ENCODE measurements around the gene ARAF.
"Not testable (repeated sequence)": the region's sequence is repeated elsewhere in the genome, so short reads cannot be mapped to it uniquely, and the experiment has no call there.

The ARAF gene

DNA sequence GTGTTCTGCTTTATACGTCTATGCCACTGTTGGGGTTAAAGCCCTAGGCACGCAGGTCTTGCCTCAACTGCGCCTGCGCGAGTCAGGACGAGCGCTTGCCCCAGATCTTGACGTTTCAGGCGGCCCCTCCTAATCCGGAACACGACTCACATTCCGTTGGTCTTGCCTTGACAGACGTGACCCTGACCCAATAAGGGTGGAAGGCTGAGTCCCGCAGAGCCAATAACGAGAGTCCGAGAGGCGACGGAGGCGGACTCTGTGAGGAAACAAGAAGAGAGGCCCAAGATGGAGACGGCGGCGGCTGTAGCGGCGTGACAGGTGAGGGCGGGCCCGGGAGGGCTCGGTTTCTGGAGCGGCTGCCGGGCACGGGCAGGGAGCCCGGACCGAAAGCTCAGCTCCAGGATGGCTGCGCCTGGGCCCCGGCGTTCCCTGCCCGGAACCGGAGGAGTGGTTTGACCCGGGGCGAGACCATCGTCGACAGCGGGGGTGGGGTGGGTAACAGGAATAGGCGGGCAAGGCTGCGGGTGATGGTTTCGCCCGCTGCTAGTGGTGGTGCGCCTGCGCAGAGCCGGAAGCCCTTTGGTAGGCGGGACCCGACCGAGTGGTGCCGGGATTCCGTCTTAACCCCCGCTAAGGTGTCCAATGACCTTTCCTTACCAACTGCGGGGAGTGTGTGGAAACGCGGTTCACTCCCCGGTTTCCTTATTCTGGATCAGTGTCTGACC lies at the start of gene ARAF:
TSS of gene ARAF (plus strand) at position 272 of the 725 bp plus-strand sequence. CDS start 1,763 bp downstream, outside the sequence.
- peaks cover 18 to 23% of the 10 kb centered on the region in 2 donors for H3K36me3 ChIP-seq (ENCODE audit: control insufficient read depth in 1 of 2, insufficient read depth in 2 of 2, low read length in 2 of 2)

DNA sequence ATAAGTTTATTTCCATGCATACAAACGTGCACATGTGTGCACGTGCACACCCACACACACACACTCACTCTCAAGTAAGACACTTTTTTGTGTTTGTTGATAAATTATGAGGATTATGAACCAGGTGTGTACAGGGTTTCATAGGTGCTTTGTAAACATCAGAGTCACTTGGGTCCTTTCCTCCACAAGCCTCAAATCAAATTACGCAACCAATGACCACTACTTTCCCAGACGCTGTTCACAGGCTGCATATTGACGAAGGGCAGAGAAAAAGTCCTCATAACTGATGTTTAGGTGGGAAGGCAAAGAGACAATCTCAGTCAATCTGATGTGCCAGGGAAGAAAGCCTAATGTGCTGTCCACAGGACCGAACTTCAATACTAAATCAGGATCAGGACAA lies 48.6 kb upstream of the ARAF start:
- H3K36me3 ChIP-seq (ENCODE audit: control insufficient read depth in 1 of 2, insufficient read depth in 2 of 2, low read length in 2 of 2); H3K4me1 ChIP-seq (ENCODE audit: control insufficient read depth in 1 of 2, insufficient read depth in 2 of 2, low read length in 2 of 2); H3K27ac ChIP-seq (ENCODE audit: low read length); H3K27me3 ChIP-seq (ENCODE audit: low read depth, low read length); H3K4me3 ChIP-seq (ENCODE audit: low read depth in 1 of 2, low read length in 2 of 2); H3K9me3 ChIP-seq (ENCODE audit: control insufficient read depth in 1 of 2, low read length in 2 of 2): not testable (repeated sequence)

More for the DNA sequence above, at the start of gene ARAF:
- H3K27ac ChIP-seq (ENCODE audit: low read length): peak within 1 kb of the TSS; percentile 88
- peak within 1 kb of the TSS; percentile 63 to 79 for H3K4me3 ChIP-seq (ENCODE audit: low read depth in 1 of 2, low read length in 2 of 2)
- no peaks in the 10 kb centered on the region for H3K27me3 ChIP-seq (ENCODE audit: low read depth, low read length)
- H3K4me1 ChIP-seq (ENCODE audit: control insufficient read depth in 1 of 2, insufficient read depth in 2 of 2, low read length in 2 of 2): peaks cover 0 to 13% of the 10 kb centered on the region in 2 donors
- no peaks in the 10 kb centered on the region for H3K9me3 ChIP-seq (ENCODE audit: control insufficient read depth in 1 of 2, low read length in 2 of 2)

DNA sequence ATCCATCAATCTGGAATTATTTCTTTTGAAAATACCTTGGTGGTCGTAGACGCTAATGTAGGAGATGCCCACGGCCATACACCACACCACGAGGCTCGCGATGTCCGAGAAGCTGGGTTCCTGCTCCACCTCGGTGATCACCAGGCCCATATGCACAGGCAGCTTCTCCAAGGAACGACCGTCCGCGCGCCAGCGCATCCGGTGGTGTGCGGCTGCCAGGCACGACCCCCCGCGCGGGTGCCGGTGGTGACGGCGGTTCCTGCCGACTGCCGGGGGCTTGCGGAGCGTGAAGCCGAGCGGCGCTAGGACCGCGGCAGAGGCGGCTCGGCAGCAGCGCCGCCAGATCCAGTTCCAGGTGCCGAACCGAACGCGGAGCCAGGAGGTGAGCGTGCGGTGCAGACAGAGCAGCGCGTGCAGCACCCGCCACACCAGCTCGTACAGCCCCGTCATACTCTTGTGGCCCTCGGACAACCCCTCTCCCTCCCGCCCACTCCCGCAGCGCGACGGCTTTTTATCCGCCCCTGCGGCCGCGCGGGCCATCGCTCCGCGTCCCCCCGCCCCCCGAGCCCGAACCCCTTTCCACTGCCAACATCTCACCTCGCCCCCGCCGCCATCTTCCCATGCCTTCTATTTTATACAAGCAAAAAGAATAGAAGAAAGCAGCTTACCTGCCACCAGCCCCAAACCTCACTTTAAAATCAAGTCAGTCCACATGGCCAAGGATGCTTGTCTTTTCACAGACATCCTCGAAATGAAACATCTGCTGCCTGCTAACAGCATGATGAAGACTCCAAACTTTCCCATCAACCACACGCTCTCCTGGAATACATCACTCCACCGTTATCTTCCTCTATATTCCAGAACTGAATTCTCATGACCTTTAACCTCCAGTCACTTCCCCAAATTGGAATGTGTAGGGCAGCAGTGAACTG lies 47.7 kb upstream of the ARAF start:
- H3K9me3 ChIP-seq (ENCODE audit: control insufficient read depth in 1 of 2, low read length in 2 of 2); H3K4me1 ChIP-seq (ENCODE audit: control insufficient read depth in 1 of 2, insufficient read depth in 2 of 2, low read length in 2 of 2); H3K27me3 ChIP-seq (ENCODE audit: low read depth, low read length); H3K36me3 ChIP-seq (ENCODE audit: control insufficient read depth in 1 of 2, insufficient read depth in 2 of 2, low read length in 2 of 2); H3K27ac ChIP-seq (ENCODE audit: low read length): not testable (repeated sequence)
- peak overlapping the region; percentile 15 to 45 for H3K4me3 ChIP-seq (ENCODE audit: low read depth in 1 of 2, low read length in 2 of 2)

DNA sequence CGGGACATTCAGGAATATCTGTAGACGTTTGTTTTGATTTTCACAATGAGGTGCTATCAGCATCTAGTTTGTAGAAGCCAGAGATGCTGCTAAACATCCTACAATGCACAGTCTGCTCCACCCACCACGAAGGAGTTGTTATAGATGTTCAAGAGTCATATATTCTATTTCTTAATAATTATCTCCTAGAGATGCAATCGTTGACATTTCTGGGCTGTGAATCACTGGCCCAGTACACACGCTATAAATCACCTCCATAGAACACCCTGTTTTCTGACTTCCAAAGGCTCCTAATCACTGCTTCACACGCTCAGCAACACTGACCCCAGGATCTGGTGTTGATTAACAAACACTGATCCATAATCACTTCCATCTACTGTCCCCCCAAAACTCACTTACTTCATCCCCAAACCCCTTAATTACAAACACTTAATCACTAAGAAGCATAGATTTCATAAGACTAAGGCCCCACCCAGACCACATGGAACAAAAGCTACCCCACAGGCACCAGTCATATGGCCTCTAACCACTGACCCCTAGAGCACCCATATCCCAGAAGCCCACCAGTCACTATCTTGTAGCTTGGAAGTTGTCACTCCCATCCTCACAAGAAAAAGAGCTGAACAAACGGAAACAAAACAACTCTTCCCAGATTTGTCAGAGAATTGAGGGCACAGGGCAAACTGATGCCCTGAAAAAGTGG lies 46.3 kb upstream of the ARAF start:
- H3K9me3 ChIP-seq (ENCODE audit: control insufficient read depth in 1 of 2, low read length in 2 of 2): no peaks in the 10 kb centered on the region
- no peaks in the 10 kb centered on the region for H3K36me3 ChIP-seq (ENCODE audit: control insufficient read depth in 1 of 2, insufficient read depth in 2 of 2, low read length in 2 of 2)
- H3K4me3 ChIP-seq (ENCODE audit: low read depth in 1 of 2, low read length in 2 of 2): no peak overlapping the region
- H3K4me1 ChIP-seq (ENCODE audit: control insufficient read depth in 1 of 2, insufficient read depth in 2 of 2, low read length in 2 of 2): peaks cover 0 to 3% of the 10 kb centered on the region in 2 donors
- H3K27me3 ChIP-seq (ENCODE audit: low read depth, low read length): no peaks in the 10 kb centered on the region
- no peak overlapping the region for H3K27ac ChIP-seq (ENCODE audit: low read length)

DNA sequence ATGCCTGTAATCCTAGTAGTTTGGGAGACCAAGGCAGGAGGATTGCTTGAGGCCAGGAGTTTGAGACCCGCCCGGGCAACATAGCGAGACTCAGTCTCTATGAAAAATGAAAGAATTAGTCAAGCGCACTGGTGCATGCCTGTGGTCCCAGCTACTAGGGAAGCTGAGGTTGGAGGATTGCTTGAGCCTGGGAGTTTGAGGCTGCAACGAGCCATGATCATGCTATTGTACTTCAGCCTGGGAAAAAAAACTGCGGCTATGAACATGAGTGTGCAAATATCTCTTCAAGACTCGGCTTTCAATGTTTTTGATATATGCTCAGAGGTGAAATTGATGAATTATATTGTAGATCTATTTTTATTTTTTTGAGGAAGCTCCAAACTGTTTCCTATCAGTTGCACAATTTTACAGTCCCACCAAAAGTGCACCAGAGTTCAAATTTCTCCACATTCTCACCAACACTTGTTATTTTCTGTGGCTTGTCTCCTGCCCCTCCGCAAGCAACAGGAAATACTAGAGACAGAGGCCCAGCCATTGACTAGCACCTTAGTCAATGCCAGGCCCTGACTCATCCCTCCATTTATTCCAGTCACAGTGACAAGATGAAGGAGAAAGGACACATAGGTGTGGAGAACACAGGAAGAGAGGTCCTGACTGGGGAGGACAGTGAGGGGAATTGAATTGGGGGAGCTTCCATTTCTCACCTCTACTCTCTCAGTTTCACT lies 44.9 kb upstream of the ARAF start:
- Histone ChIP-seq H3K27ac (ENCODE audit: low read length) (no peak overlapping the region), H3K36me3 (ENCODE audit: control insufficient read depth in 1 of 2, insufficient read depth in 2 of 2, low read length in 2 of 2) (no peaks in the 10 kb centered on the region), H3K4me1 (ENCODE audit: control insufficient read depth in 1 of 2, insufficient read depth in 2 of 2, low read length in 2 of 2) (peaks cover 0 to 3% of the 10 kb centered on the region in 2 donors), H3K9me3 (ENCODE audit: control insufficient read depth in 1 of 2, low read length in 2 of 2) (no peaks in the 10 kb centered on the region), H3K4me3 (ENCODE audit: low read depth in 1 of 2, low read length in 2 of 2) (no peak overlapping the region), H3K27me3 (ENCODE audit: low read depth, low read length) (no peaks in the 10 kb centered on the region)

DNA sequence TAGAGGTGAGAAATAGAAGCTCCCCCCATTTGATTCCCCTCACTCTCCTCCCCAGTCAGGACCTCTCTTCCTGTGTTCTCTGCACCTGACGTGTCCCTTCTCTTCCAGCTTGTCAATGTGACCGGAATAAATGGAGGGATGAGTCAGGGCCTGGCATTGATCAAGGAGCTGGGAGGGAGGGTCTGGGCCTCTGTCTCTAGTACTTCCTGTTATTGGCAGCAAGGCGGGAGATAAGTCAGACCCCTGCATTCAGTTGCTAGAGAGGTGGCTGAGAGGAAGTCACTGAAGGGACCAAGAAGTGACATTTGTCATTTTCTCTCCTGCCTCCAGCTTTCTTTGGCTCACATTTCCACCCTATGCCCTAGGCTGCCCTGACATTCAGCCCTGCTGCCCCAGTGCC lies 42.9 kb upstream of the ARAF start:
- Histone ChIP-seq H3K27ac (ENCODE audit: low read length) (no peak overlapping the region), H3K9me3 (ENCODE audit: control insufficient read depth in 1 of 2, low read length in 2 of 2) (no peaks in the 10 kb centered on the region), H3K4me1 (ENCODE audit: control insufficient read depth in 1 of 2, insufficient read depth in 2 of 2, low read length in 2 of 2) (peaks cover 0 to 3% of the 10 kb centered on the region in 2 donors), H3K4me3 (ENCODE audit: low read depth in 1 of 2, low read length in 2 of 2) (no peak overlapping the region), H3K36me3 (ENCODE audit: control insufficient read depth in 1 of 2, insufficient read depth in 2 of 2, low read length in 2 of 2) (no peaks in the 10 kb centered on the region), H3K27me3 (ENCODE audit: low read depth, low read length) (no peaks in the 10 kb centered on the region)

DNA sequence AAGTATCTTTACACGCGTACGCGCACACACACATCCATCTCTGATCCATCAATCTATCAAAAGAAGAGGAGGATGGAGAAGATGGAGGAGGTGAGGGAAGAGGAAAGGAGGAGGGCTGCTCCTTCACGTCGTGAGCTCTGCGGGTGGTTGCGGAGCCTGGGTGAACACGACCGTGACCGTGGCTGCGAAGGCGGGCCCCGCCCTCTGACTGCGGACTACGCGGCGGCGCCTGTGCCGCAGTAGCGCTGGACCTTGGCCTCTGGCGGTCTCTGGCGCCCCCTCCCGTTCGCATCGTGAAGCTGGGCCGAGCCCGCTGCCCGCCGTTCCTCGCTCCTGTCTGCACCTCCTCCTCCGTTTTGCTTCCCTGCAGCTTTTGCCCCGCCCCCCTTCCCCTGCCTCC lies 37.7 kb upstream of the ARAF start:
- Histone ChIP-seq H3K4me3 (ENCODE audit: low read depth in 1 of 2, low read length in 2 of 2) (peak overlapping the region; percentile 39 to 68), H3K4me1 (ENCODE audit: control insufficient read depth in 1 of 2, insufficient read depth in 2 of 2, low read length in 2 of 2) (no peaks in the 10 kb centered on the region), H3K27me3 (ENCODE audit: low read depth, low read length) (no peaks in the 10 kb centered on the region), H3K9me3 (ENCODE audit: control insufficient read depth in 1 of 2, low read length in 2 of 2) (no peaks in the 10 kb centered on the region), H3K27ac (ENCODE audit: low read length) (no peak overlapping the region), H3K36me3 (ENCODE audit: control insufficient read depth in 1 of 2, insufficient read depth in 2 of 2, low read length in 2 of 2) (no peaks in the 10 kb centered on the region)

DNA sequence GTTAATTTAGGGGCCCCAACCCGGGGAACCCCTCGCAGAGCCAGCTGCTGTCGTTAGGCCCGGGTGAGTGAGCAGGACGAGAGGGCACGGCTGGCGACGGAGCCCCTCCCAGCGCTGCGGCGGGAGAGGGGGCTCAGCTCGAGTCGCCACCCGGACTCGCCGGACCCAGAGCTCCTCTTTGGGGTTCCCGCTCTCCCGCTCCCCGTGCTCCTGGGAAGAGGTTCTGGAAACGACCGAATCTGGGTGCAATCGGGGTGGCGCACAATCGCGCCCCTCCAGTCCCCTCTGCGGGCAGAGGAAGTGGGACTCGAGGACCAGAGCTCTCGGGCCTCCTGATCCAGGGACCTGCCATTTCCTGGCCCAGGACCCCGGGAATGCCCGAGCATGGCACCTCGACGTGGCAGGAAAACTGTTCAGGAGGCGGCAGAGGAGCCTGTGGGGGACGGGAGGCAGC lies 37.3 kb upstream of the ARAF start:
- Histone ChIP-seq H3K9me3 (ENCODE audit: control insufficient read depth in 1 of 2, low read length in 2 of 2) (no peaks in the 10 kb centered on the region), H3K36me3 (ENCODE audit: control insufficient read depth in 1 of 2, insufficient read depth in 2 of 2, low read length in 2 of 2) (no peaks in the 10 kb centered on the region), H3K4me1 (ENCODE audit: control insufficient read depth in 1 of 2, insufficient read depth in 2 of 2, low read length in 2 of 2) (no peaks in the 10 kb centered on the region), H3K27ac (ENCODE audit: low read length) (no peak overlapping the region), H3K27me3 (ENCODE audit: low read depth, low read length) (no peaks in the 10 kb centered on the region), H3K4me3 (ENCODE audit: low read depth in 1 of 2, low read length in 2 of 2) (peak overlapping the region; percentile 39 to 68)

DNA sequence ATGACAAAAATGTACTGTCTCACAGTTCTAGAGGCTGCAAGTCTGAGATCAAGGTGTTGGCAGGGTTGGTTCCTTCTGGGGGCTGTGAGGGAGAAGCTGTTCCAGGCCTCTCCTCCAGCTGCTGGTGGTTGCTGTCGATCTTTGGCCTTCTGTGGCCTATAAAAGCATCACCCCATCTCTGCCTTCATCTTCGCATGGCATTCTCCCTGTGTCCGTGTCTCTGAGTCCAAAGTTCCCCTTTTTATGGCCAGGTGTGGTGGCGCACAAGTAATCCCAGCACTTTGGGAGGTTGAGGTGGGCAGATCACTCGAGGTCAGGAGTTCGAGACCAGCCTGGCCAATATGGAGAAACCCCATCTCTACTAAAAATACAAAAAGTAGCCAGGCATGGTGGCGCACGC lies 31.5 kb upstream of the ARAF start:
- no peaks in the 10 kb centered on the region for H3K36me3 ChIP-seq (ENCODE audit: control insufficient read depth in 1 of 2, insufficient read depth in 2 of 2, low read length in 2 of 2)
- H3K27me3 ChIP-seq (ENCODE audit: low read depth, low read length): no peaks in the 10 kb centered on the region
- no peaks in the 10 kb centered on the region for H3K9me3 ChIP-seq (ENCODE audit: control insufficient read depth in 1 of 2, low read length in 2 of 2)
- H3K4me3 ChIP-seq (ENCODE audit: low read depth in 1 of 2, low read length in 2 of 2): no peak overlapping the region
- no peaks in the 10 kb centered on the region for H3K4me1 ChIP-seq (ENCODE audit: control insufficient read depth in 1 of 2, insufficient read depth in 2 of 2, low read length in 2 of 2)
- no peak overlapping the region for H3K27ac ChIP-seq (ENCODE audit: low read length)

DNA sequence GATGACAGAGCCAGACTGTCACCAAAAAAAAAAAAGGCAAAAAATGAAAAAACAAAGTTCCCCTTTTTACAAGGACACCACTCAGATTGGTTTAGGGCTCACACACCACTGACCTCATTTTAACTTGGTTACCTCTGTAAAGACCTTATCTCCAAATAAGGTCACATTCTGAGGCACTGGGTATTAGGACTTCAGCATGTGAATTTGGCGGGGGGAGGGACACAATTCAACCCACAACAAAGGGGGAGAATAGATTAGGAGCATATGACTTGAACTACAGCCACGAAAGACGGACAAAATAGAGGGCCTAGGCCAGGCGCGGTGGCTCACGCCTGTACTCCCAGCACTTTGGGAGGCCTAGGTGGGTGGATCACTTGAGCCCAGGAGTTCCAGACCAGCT lies 31.0 kb upstream of the ARAF start:
- no peaks in the 10 kb centered on the region for H3K4me1 ChIP-seq (ENCODE audit: control insufficient read depth in 1 of 2, insufficient read depth in 2 of 2, low read length in 2 of 2)
- no peak overlapping the region for H3K4me3 ChIP-seq (ENCODE audit: low read depth in 1 of 2, low read length in 2 of 2)
- H3K27ac ChIP-seq (ENCODE audit: low read length): no peak overlapping the region
- no peaks in the 10 kb centered on the region for H3K9me3 ChIP-seq (ENCODE audit: control insufficient read depth in 1 of 2, low read length in 2 of 2)
- H3K36me3 ChIP-seq (ENCODE audit: control insufficient read depth in 1 of 2, insufficient read depth in 2 of 2, low read length in 2 of 2): no peaks in the 10 kb centered on the region
- no peaks in the 10 kb centered on the region for H3K27me3 ChIP-seq (ENCODE audit: low read depth, low read length)
